GM12878 (cell line): Measurements from ENCODE around the gene CTNNA3.

Experiments
- CHD2 ChIP-seq: IDR thresholded peaks from 2 replicates; pipeline ENCODE4 v1.6.1; 2011; ENCODE audit warnings: low read depth, low read length, improper control_type of control experiment, borderline replicate concordance
- CTCF ChIP-seq, 3 experiments: IDR thresholded peaks in 2 of 3; conservative IDR thresholded peaks in 1 of 3; 2 replicates each; pipeline ENCODE4 v1.5.1; 2011; ENCODE audit warnings: low read depth in 3 of 3, low read length in 3 of 3, mild to moderate bottlenecking in 3 of 3, control low read depth in 2 of 3, moderate library complexity in 2 of 3, inconsistent platforms in 1 of 3, mixed read lengths in 1 of 3; ENCODE audit not compliant: control insufficient read depth in 2 of 3, insufficient read depth in 1 of 3; ENCODE audit errors: extremely low read depth in 1 of 3
- KDM1A ChIP-seq: fragments of 200-600 bp; sonication (generic); IDR thresholded peaks from 2 replicates; pipeline ENCODE4 v1.6.1; 2016; ENCODE audit warnings: borderline replicate concordance
- NBN ChIP-seq: fragments of 450-650 bp; IDR thresholded peaks from 2 replicates; pipeline ENCODE4 v1.6.1; 2016
- NRF1 ChIP-seq: conservative IDR thresholded peaks from 2 replicates; pipeline ENCODE4 v1.6.1; 2011; ENCODE audit warnings: mild to moderate bottlenecking, low read depth, low read length, improper control_type of control experiment
- PAX5 ChIP-seq: IDR thresholded peaks from 2 replicates; pipeline ENCODE4 v1.6.1; 2011; ENCODE audit warnings: low read depth, low read length, borderline replicate concordance
- POLR2A ChIP-seq: IDR thresholded peaks from 2 replicates; pipeline ENCODE4 v1.6.1; 2011; ENCODE audit warnings: low read depth, mild to moderate bottlenecking, low read length
- SKIL ChIP-seq: fragments of 450-650 bp; IDR thresholded peaks from 2 replicates; pipeline ENCODE4 v1.6.1; 2017; ENCODE audit warnings: mild to moderate bottlenecking, low read depth, inconsistent platforms; ENCODE audit not compliant: poor library complexity, severe bottlenecking
- TARDBP ChIP-seq: IDR thresholded peaks from 2 replicates; pipeline ENCODE4 v1.6.1; 2016; ENCODE audit warnings: borderline replicate concordance
- YY1 ChIP-seq: IDR thresholded peaks from 2 replicates; pipeline ENCODE4 v1.6.1; 2011; ENCODE audit warnings: low read depth, mild to moderate bottlenecking, low read length
- ZBTB11 ChIP-seq: fragments of 450-650 bp; formaldehyde crosslinking; IDR thresholded peaks from 2 replicates; pipeline ENCODE4 v1.5.0; 2022; ENCODE audit warnings: mild to moderate bottlenecking, missing genetic modification characterization
- ZNF274 ChIP-seq: IDR thresholded peaks from one replicate; pipeline ENCODE4 v1.8.0; 2011; ENCODE audit not compliant: insufficient read length, insufficient read depth

- TF ChIP-seq CHD2 (no peak), POLR2A (no peak), NBN (no peak), NRF1 (no peak), ZNF274 (no peak), YY1 (no peak), TARDBP (no peak), PAX5 (no peak), SKIL (no peak), KDM1A (no peak), ZBTB11 (no peak), CTCF (IDR thresholded peaks at IDR 0.05 in 2 of 3, conservative IDR thresholded peaks at IDR 0.05 in 1 of 3; ENCODE audit: control insufficient read depth in 2 of 3, extremely low read depth in 1 of 3, insufficient read depth in 1 of 3, low read depth in 3 of 3, low read length in 3 of 3) (no peak)
Measured at GRCh38 chr10:66025186-66025585, 1670.8 kb downstream of the CTNNA3 start.
